ENCODE results near the gene MYG1. TPM values are rescaled to one million over a fixed set of nuclear protein-coding genes. Genes with fewer than 3 reads are reported as not detected.
A peak's percentile ranks its signal among the peaks of the same experiment; 100 is the strongest.

MYG1 gene
- total RNA-seq, 1 experiment from 2014 or later: 32.4 TPM

DNA sequence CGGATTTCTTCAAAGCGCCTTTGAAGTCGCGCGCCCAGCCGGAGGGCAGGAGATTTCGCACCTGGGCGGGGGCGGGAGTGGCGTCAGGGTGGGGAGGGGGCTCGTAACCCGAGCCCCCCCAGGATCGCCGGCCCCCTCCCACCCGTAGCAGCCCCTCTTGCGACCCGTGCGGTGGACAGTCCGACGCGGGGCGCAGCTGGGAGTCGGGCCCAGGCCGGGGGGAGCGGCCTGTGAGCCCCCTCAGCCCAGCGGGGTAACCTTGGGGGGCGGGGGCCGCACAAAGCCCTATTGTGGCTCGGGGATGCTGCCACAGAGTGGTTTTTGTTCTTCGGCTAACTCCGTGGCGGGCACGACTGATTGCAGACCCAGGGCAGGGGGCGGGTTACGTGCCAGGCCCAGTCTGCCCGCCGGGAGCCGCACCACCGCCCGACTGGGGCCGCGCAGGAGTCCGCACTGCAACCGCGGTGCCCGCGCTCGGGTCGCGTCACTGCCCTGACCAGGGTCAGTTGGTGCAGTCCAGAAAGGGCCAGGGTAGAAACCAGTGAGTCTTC is 26.1 kb downstream of the MYG1 start:
- Mint-ChIP-seq H3K36me3 (ENCODE audit: insufficient read depth, unreplicated experiment) (peaks cover 16% of the 10 kb centered on the region), H3K9me3 (ENCODE audit: low read depth, unreplicated experiment) (no peaks in the 10 kb centered on the region), H3K27me3 (ENCODE audit: unreplicated experiment) (peaks cover 32% of the 10 kb centered on the region), H3K4me1 (ENCODE audit: low read depth, unreplicated experiment) (peaks cover 8% of the 10 kb centered on the region), H3K4me3 (ENCODE audit: low read depth, unreplicated experiment) (peak overlapping the region; percentile 58), H3K27ac (ENCODE audit: unreplicated experiment) (no peak overlapping the region)
- CTCF ChIA-PET: interaction anchor here (1.2 to 2.1 kb wide), 2 partner anchors 95 to 183 kb away, joined by 3 to 6 read pairs; no protein-coding TSS in a partner anchor
- TF ChIP-seq, protein P1, sequence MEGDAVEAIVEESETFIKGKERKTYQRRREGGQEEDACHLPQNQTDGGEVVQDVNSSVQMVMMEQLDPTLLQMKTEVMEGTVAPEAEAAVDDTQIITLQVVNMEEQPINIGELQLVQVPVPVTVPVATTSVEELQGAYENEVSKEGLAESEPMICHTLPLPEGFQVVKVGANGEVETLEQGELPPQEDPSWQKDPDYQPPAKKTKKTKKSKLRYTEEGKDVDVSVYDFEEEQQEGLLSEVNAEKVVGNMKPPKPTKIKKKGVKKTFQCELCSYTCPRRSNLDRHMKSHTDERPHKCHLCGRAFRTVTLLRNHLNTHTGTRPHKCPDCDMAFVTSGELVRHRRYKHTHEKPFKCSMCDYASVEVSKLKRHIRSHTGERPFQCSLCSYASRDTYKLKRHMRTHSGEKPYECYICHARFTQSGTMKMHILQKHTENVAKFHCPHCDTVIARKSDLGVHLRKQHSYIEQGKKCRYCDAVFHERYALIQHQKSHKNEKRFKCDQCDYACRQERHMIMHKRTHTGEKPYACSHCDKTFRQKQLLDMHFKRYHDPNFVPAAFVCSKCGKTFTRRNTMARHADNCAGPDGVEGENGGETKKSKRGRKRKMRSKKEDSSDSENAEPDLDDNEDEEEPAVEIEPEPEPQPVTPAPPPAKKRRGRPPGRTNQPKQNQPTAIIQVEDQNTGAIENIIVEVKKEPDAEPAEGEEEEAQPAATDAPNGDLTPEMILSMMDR (IDR thresholded peaks at IDR 0.05; ENCODE audit: unreplicated experiment): no peak
- intact Hi-C loops (cut with micrococcal nuclease; ENCODE audit: unreplicated experiment): no loop called here
- BruUV-seq (replicated peaks): no TSS peak
- peak; percentile 31 for DNase-seq

- TF ChIP-seq, protein P1 (IDR thresholded peaks at IDR 0.05; ENCODE audit: unreplicated experiment): no peak
- H3K27ac Mint-ChIP-seq (ENCODE audit: unreplicated experiment): no peak overlapping the region
- H3K36me3 Mint-ChIP-seq (ENCODE audit: insufficient read depth, unreplicated experiment): peaks cover 7% of the 10 kb centered on the region
- no TSS peak for BruUV-seq (replicated peaks)
- H3K9me3 Mint-ChIP-seq (ENCODE audit: low read depth, unreplicated experiment): no peaks in the 10 kb centered on the region
- H3K4me1 Mint-ChIP-seq (ENCODE audit: low read depth, unreplicated experiment): no peaks in the 10 kb centered on the region
- intact Hi-C loops (cut with micrococcal nuclease; ENCODE audit: unreplicated experiment): loop anchor here (1.0 kb wide), 1 partner anchor 95 kb away; no protein-coding TSS in a partner anchor
- CTCF ChIA-PET: interaction anchor here (0.6 to 2.1 kb wide), 4 partner anchors 13 to 182 kb away, joined by 4 to 11 read pairs (median 8); no protein-coding TSS in a partner anchor
- DNase-seq: no peak
- H3K4me3 Mint-ChIP-seq (ENCODE audit: low read depth, unreplicated experiment): peak overlapping the region; percentile 58
- peaks cover 36% of the 10 kb centered on the region for H3K27me3 Mint-ChIP-seq (ENCODE audit: unreplicated experiment)
These were observed 27.1 kb downstream of the MYG1 start for GRCh38 chr12:53326460-53327185.

- Mint-ChIP-seq H3K9me3 (ENCODE audit: low read depth, unreplicated experiment) (no peaks in the 10 kb centered on the region), H3K4me1 (ENCODE audit: low read depth, unreplicated experiment) (no peaks in the 10 kb centered on the region), H3K27ac (ENCODE audit: unreplicated experiment) (no peak overlapping the region), H3K4me3 (ENCODE audit: low read depth, unreplicated experiment) (no peak overlapping the region), H3K27me3 (ENCODE audit: unreplicated experiment) (peaks cover 45% of the 10 kb centered on the region), H3K36me3 (ENCODE audit: insufficient read depth, unreplicated experiment) (peaks cover 6% of the 10 kb centered on the region)
- intact Hi-C loops (cut with micrococcal nuclease; ENCODE audit: unreplicated experiment): loop anchor here (1.0 kb wide), 1 partner anchor 94 kb away; no protein-coding TSS in a partner anchor
- peak; percentile 18 for DNase-seq
- no TSS peak for BruUV-seq (replicated peaks)
- CTCF ChIA-PET: interaction anchor here (1.7 to 2.1 kb wide), 3 partner anchors 18 to 181 kb away, joined by 4 to 11 read pairs (median 10); no protein-coding TSS in a partner anchor
- TF ChIP-seq, protein P1 (IDR thresholded peaks at IDR 0.05; ENCODE audit: unreplicated experiment): peak; percentile 26
These were observed 28.0 kb downstream of the MYG1 start for GRCh38 chr12:53327435-53328042.

DNA sequence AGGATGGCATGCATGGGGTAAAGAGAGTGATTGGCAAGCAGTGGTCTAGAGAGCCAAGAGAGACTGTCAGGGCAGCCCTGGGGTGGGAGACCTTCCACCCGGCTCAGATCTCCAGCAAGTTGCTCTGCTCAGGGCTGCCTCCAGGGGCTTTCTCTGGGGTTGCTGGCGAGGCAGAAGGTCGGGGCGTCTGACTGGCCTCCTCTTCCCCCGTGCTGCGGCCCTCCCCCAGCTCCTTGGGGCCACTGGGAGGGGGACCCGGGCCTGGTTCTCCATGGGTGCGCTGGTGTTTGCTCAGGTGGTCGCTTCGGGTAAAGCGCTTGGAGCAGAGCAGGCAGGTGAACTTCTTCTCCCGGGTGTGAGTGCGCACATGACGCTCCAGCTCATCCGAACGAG is 28.5 kb downstream of the MYG1 start:
- CTCF ChIA-PET: interaction anchor here (2.0 to 2.1 kb wide), 2 partner anchors 17 to 180 kb away, joined by 4 to 11 read pairs; no protein-coding TSS in a partner anchor
- intact Hi-C loops (cut with micrococcal nuclease; ENCODE audit: unreplicated experiment): no loop called here
- no peak overlapping the region for H3K4me3 Mint-ChIP-seq (ENCODE audit: low read depth, unreplicated experiment)
- H3K36me3 Mint-ChIP-seq (ENCODE audit: insufficient read depth, unreplicated experiment): peaks cover 6% of the 10 kb centered on the region
- BruUV-seq (replicated peaks): no TSS peak
- TF ChIP-seq, protein P1 (IDR thresholded peaks at IDR 0.05; ENCODE audit: unreplicated experiment): no peak
- H3K4me1 Mint-ChIP-seq (ENCODE audit: low read depth, unreplicated experiment): no peaks in the 10 kb centered on the region
- H3K27ac Mint-ChIP-seq (ENCODE audit: unreplicated experiment): no peak overlapping the region
- peaks cover 50% of the 10 kb centered on the region for H3K27me3 Mint-ChIP-seq (ENCODE audit: unreplicated experiment)
- H3K9me3 Mint-ChIP-seq (ENCODE audit: low read depth, unreplicated experiment): no peaks in the 10 kb centered on the region
- no peak for DNase-seq

Data from Calu3 (cell line).